Dermis blood vessel endothelial cell (primary cell): Measurements from ENCODE around the gene BIRC7. TPM values are rescaled to one million over a fixed set of nuclear protein-coding genes. Genes with fewer than 3 reads are reported as not detected.
A peak's percentile ranks its signal among the peaks of the same experiment; 100 is the strongest.

Experiments used
- DNase-seq: peaks from one replicate; pipeline ENCODE4 v3.0.0; 2010
- total RNA-seq: library from RNA; depleted of rRNA; stranded (reverse); fragments of >200 nt; gene quantifications from 2 replicates; pipeline ENCODE4 v1.2.3, GENCODE V29; 2014

The BIRC7 gene
- total RNA-seq, 1 donor from 2014 or later, result not detected

DNA sequence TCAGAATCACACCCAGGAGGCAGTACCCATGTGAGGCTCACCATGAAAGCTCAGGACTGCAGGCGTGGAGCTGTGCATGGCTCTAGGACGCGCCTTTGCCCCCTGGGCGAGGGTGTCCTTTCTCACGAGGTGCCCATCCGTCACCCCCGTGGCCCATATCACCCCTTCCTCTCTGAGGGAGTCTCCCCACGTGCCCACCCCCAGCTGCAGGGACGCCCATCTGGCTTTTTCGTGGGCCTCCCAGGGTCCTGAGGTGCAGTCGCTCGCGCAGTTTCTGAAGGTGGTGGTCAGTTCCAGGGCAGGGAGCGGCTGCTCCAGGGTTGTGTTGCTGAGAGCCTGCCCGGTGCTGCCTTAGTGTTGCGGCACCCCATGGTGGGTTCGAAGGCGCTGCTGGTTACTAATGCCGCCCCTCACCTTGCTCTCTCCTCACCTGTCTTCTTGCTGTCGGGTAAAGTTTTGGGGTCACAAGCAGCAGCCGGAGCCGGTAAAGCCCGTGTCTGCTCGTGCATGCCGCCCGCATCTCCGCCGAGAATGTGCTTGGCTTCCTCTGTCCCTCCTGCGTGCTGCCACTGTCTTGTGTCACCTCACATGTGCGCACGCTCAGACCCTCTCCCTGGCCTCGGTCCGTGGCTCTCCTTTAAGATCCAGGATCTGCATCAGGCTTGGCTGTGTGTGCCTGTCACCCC is 47.8 kb downstream of the BIRC7 start:
- DNase-seq, result no peak

DNA sequence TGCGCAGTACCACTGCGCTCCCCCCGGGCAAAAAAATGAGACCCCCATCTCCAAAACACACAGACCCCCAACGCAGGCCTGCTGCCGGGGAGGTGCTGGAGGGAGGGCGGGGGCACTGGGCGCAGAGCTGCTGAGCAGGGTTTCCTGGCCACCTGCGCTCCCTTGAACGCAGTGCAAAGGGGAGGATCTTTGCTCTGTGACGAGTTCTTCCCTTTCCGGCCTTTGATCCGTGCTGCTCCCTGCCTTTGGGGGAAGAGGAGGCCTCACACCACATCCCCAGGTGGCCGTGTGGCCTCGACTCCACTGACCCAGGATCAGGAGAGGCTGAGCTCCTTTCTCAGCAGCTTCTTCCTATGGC is 48.4 kb downstream of the BIRC7 start:
- peak; percentile 53 for DNase-seq

DNA sequence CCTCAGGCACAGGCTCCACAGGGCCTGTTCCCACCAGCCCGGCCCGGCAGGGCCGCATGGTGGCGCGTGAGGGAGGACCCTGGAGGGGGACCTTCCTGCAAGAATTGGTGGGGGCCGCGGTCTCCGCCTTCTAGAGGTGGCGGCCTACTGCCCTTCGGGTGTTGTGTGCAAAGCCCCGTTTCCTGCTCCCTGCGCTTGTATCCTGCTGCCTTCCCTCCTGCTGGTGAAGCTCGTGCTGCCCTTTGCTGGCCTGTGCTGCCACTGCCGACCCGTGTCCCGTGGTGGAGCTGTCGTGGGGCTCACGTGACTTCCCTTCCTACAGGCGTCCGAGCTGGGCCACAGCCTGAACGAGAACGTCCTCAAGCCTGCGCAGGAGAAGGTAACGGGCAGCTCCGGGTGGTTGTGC is 48.8 kb downstream of the BIRC7 start:
- peak; percentile 19 for DNase-seq

DNA sequence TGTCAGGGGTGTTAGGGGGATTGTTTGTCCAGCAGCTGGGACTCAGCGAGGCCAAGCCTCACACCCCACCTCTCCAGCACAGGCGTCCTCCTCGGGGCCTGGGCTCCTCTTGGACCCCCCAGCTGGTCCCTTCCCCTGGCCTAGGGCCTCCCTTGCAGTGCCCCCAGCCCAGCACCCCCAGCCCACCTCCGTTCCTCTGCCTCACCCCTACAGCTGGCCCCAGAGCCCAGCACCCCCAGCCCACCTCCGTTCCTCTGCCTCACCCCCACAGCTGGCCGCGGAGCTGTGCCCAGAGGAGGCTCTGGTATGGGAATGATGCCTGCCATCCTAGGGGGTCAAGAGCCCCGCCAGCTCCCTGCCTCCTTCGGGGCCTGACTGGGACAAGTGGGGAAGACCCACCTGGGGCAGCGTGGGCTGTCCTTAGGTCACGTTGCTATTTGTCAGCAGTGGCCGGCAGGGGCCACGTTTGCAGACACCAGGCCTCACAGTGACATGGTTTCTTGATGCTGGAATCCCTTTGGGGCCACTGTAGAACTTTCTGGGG is 49.3 kb downstream of the BIRC7 start:
- DNase-seq, result no peak

DNA sequence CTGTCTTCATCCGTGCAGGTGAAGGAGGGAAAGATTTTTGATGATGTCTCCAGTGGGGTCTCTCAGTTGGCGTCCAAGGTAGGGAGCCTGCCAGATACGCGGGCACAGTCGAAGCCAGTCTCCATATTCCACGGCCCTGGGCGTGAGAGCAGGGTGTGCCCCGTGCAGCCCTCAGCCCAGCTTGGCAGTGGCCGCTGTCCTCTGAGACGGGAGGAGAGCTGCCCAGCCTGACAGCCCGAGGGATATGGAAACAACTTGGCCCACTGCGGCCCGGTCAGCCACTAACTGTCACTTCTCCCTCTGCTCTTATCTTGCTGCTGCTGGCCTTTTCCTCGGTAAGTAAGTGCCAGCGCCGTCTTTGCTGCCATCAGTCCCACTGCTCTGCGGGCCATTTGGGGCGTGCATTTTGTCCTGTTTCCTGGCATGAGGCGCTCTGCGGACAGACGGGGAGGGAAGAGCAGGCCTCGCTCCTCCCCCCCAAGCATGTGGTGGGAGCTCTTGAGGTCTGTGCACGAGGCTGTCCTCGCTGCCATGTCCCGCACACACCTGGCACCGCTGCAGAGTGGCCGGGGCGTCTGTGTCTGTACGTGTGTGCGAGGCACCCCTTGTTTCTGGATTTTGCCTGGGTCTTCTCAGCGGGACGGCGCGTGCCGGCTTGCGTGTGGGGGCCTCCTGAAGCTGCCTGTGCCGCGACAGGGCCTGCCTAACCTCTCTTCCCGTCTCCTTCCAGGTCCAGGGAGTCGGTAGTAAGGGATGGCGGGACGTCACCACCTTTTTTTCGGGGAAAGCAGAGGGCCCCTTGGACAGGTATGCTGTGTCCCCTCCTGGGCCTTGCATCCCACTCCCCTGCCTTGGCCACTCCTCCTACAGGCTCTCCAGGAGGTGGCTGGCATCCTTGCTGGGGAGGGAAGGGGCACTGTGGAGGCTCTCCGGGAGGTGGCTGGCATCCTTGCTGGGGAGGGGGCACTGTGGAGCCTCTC is 50.2 kb downstream of the BIRC7 start:
- DNase-seq, result no peak

DNA sequence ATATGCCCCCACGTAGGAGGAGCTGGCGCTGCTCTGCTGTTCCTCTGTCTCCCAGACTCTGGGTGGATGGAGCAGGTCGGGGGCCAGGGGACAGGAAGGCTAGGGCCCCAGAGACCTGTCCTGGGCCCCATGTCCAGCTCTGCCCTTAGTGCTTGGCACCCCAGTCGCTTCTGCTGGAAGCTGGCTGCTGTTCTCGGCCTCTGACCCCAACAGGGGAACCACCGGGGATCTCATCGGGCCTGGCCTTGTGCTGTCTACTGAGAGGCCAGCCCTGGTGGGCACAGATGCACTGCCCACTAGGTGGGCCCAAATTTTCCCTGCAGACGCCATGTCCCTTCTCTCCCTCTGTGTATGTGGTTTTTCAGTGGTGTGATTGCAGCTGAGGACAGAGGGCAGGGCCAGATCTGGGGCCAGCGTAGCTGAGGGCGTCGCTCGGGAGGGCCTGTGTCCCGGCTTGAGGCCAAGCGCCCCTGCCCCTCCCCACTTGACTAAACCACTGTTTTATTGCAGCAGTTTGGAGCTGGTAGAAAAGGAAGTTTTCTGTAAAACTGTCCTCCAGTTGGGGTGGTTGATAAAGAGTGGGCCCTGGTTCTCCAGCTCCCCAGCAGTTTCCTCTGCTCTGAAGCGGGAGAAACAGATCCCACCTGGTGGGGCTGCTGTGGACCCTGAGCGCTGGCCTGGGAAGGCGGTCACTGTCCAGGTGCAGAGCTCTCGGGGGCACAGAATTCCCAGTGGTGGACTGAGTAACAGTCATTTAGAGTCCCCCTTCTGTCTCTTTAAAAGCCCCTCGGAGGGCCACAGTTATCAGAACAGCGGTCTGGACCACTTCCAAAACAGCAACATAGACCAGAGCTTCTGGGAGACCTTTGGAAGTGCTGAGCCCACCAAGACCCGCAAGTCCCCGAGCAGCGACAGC is 51.3 kb downstream of the BIRC7 start:
- DNase-seq, result no peak

DNA sequence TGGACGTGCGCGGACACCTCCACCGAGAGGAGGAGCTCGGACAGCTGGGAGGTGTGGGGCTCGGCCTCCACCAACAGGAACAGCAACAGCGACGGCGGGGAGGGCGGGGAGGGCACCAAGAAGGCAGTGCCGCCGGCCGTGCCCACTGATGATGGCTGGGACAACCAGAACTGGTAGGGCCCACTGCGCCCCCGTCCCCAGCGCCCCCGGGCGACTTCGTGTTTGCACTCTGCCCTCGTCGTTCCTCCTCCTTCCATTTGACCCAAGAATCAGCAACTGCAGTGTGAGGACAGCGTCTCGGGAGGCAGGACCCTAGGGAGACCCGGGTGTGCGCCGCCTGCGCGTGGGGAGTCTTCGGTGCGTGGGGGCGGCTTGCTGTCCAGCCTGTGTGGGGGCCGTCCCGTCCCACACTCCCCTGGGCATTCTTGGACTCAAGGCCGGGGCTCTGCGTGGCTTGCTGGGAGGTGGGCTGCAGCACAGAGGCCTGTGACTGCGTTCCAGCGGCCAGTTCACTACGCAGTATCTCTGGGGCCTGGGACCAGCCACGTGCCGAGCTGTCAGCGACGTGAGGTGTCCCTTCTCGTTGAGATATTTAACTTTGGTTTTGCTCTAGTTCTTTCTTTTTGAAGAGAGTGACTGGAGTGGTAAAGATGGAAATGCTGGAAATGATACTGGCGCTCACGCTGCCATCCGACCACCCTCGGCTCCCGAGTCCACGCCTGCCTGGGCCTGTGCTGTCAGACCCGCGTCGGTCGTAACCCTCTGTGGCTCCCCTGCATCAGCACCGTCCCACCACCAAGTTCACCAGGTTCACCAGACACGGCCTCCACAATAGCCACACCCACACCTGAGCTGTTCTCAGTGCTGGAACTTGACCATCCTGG is 52.2 kb downstream of the BIRC7 start:
- no peak for DNase-seq

DNA sequence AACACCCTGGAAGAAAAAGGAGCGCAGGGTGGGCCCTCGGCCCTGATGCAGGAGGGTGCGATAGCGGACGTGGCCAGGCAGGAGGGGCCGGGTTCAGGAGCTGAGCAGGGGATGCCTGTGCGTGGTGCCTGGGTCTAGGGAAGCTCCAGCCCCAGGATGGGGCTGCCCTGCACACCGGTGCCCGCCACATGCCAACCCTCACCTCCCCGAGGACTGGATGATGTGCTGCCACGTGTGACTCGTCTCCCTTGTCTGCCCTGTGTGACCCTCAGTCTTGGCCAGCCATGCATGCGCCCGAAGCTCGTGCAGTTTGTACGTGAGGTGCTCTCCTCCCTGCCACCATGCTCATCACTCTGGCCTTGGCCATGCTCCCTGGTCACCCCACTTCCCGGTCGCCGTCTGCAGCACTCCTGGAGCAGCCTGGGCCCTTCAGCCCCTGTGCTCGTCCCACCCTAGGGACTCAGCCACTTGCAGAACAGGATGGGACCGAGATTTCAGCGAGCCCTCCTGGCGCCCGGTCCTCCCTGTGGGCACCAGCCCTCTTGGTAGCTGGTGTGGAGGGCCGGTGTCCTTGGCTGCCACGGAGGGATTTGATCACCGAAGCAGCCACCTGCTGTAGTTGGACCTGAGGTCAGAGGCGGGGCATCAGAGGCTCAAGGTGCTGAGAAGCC is 53.0 kb downstream of the BIRC7 start:
- no peak for DNase-seq

DNA sequence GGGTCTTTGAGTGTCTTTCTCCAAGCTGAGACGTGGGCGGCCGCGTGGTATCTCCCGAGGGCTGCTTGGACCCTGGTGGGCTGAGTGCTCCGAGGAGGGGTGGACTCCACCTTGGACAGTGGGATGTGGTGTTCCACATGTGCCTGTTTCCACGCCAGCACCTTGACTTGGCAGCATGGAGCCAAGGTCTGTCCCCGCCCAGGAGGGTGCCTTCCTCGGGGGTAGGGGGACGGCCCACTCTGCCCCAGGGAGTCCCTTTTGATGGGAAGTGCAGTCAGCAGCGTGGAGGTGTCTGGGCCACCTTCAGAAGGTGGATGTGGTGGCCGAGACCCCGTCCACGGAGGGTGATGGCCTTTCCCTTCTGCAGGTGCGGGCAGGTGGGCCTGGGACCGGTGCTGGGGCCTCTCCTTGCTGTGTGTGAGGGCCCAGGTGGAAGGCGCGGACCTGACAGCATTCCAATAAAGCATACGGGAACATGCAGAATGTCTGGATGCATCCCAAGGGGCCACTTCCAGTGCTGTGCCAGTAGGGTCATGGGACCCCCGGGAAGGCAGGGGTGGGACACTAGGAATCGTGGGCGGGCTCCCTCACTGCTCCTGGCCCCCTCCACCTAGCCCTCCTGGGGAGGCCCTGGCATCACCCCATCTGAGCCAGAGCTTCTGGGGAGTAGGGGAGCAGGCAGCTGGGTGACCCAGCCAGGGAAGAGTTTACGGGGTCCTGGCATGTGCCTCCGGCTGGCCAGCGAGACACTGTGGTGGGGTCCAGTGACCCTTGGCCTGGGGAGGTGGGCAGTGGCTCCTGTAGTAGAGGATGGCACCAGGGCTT is 53.8 kb downstream of the BIRC7 start:
- DNase-seq, result no peak

Other genes starting within 250 kb of the BIRC7 start
- gene BHLHE23, start 228.9 kb upstream of the BIRC7 start, total RNA-seq, result not detected in 2 replicates
- gene YTHDF1, start 19.8 kb upstream of the BIRC7 start, total RNA-seq, result 18.4 and 28.1 TPM in 2 replicates
- not detected in 2 replicates for gene NKAIN4, start 18.6 kb downstream of the BIRC7 start, total RNA-seq
- gene ARFGAP1, start 36.9 kb downstream of the BIRC7 start, total RNA-seq, result 60.0 and 70.8 TPM in 2 replicates
- under 0.01 TPM in 1 of 2 replicates, not detected in the other for gene COL20A1, start 57.3 kb downstream of the BIRC7 start, total RNA-seq
- gene CHRNA4, start 125.4 kb downstream of the BIRC7 start, total RNA-seq, result not detected in 2 replicates
- not detected in 2 replicates for gene KCNQ2, start 236.8 kb downstream of the BIRC7 start, total RNA-seq